ENCODE measurements around the gene PGF.

- TF ChIP-seq EZH2 (IDR thresholded peaks at IDR 0.05): no peak
- no peak for TF ChIP-seq FOXP2 (optimal IDR thresholded peaks at IDR 0.05; ENCODE audit: control extremely low read depth, extremely low read length, insufficient read depth)
These were observed 20.7 kb downstream of the PGF start for GRCh38 chr14:74934476-74935359.

Measured in SK-N-MC (cell line).